NT2/D1 (cell line): ENCODE data around the gene MTOR.
"Not testable (repeated sequence)": the region's sequence is repeated elsewhere in the genome, so short reads cannot be mapped to it uniquely, and the experiment has no call there.

Experiments used
- SUZ12 ChIP-seq: IDR thresholded peaks from 2 replicates; pipeline ENCODE4 v1.6.1; 2011; ENCODE audit not compliant: insufficient read length, insufficient read depth; ENCODE audit errors: extremely low read depth
- YY1 ChIP-seq: IDR thresholded peaks from 2 replicates; pipeline ENCODE4 v1.6.1; 2011; ENCODE audit not compliant: insufficient read length, insufficient read depth

DNA sequence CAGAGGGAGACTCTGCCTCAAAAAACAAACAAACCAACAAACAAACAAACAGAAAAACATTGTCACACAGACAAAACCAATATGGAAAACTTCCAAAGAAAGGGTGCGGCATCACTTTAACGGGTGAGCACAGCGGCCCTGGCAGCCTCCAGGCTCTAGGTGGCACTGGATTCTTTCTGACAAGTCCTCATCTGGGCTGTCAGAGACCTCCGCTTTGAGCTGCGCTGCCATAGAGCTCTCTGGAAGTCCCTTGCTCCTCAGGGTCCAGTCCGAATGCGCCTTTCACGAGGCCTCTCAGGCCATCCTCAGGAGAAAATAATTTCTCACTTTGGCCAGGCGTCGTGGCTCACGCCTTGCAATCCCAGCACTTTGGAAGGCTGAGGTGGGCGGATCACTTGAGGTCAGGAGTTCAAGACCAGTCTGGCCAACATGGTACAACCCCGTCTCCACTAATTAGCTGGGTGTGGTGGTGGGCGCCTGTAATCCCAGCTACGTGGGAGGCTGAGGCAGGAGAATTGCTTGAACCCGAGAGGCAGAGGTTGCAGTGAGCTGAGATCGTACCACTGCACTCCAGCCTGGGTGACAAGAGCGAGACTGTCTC, 198.3 kb downstream of the MTOR start:
- TF ChIP-seq YY1, SUZ12: not testable (repeated sequence)
